Chondrocyte (in vitro differentiated cells): ENCODE data around the gene TOB1. TPM values are rescaled to one million over a fixed set of nuclear protein-coding genes. Genes with fewer than 3 reads are reported as not detected.

Experiments
- DNase-seq: peaks from one replicate; pipeline ENCODE4 v3.0.0; 2021; ENCODE audit warnings: mixed read lengths, low spot score
- H3K27ac Mint-ChIP-seq: one replicate; pipeline ENCODE4 v1.8.0; 2021; ENCODE audit warnings: mild to moderate bottlenecking, moderate library complexity, mixed read lengths; ENCODE audit not compliant: unreplicated experiment
- H3K27me3 Mint-ChIP-seq: 2 replicates; pipeline ENCODE4 v1.8.0; 2021; ENCODE audit warnings: low read depth, mixed read lengths
- H3K36me3 Mint-ChIP-seq: 2 replicates; pipeline ENCODE4 v1.8.0; 2021; ENCODE audit warnings: low read depth, mixed read lengths
- H3K4me1 Mint-ChIP-seq: 2 replicates; pipeline ENCODE4 v1.8.0; 2021; ENCODE audit warnings: low read depth, mild to moderate bottlenecking, mixed read lengths
- H3K4me3 Mint-ChIP-seq: one replicate; pipeline ENCODE4 v1.8.0; 2021; ENCODE audit warnings: mild to moderate bottlenecking, moderate library complexity, mixed read lengths; ENCODE audit not compliant: unreplicated experiment
- H3K9me3 Mint-ChIP-seq: 2 replicates; pipeline ENCODE4 v1.8.0; 2021; ENCODE audit warnings: low read depth, mixed read lengths
- CTCF ChIP-seq: fragments of 200-600 bp; sonication (generic); IDR thresholded peaks from 2 replicates; pipeline ENCODE4 v1.5.0; 2021; ENCODE audit warnings: antibody characterized with exemption, mild to moderate bottlenecking, moderate library complexity
- total RNA-seq: library from RNA; stranded (reverse); gene quantifications from 3 replicates; pipeline ENCODE4 v1.2.1, GENCODE V29; 2021

The TOB1 gene
- total RNA-seq, 1 donor from 2014 or later: 36.6 TPM

DNA sequence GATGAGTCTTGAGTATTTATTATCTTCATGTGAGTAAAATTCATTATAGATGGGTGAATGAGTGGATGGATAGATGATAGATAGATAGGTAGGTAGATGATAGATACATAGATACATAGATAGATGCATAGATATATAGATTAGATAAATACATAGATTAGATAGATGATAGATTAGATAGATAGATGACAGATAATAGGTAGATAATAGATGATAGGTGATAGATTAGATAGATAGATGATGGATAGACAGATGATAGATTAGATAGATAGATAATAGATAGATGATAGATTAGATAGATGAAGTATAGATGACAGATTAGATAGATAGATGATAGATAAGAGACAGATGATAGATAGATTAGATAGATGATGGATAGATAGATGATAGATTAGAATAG is 52.6 kb downstream of the TOB1 start:
- H3K9me3 Mint-ChIP-seq: peaks cover 4% of the 10 kb centered on the region
- no peak overlapping the region for H3K4me3 Mint-ChIP-seq
- H3K36me3 Mint-ChIP-seq: peaks cover 3% of the 10 kb centered on the region
- no peak overlapping the region for H3K27ac Mint-ChIP-seq
- peaks cover 14% of the 10 kb centered on the region for H3K27me3 Mint-ChIP-seq
- peaks cover 8% of the 10 kb centered on the region for H3K4me1 Mint-ChIP-seq
- no peak for TF ChIP-seq CTCF
- no peak for DNase-seq

Other genes with a start within 250 kb of the TOB1 start
- 1.9 to 16.0 TPM (median 2.8 TPM) in 3 replicates for gene ABCC3, start 231.5 kb downstream of the TOB1 start, total RNA-seq
- gene ANKRD40, start 158.4 kb downstream of the TOB1 start, total RNA-seq: 34.6 to 39.4 TPM (median 36.1 TPM) in 3 replicates
- 71.5 to 99.0 TPM (median 73.9 TPM) in 3 replicates for gene LUC7L3, start 146.8 kb downstream of the TOB1 start, total RNA-seq
- gene ANKRD40CL, start 98.8 kb downstream of the TOB1 start, total RNA-seq: not detected in 3 replicates
- gene WFIKKN2, start 30.8 kb downstream of the TOB1 start, total RNA-seq: 0.12 to 0.15 TPM in 2 of 3 replicates, not detected in the other